ENCODE data around the gene ARPC5. TPM values are rescaled to one million over a fixed set of nuclear protein-coding genes. Genes with fewer than 3 reads are reported as not detected.
A peak's percentile ranks its signal among the peaks of the same experiment; 100 is the strongest.
"Not testable (repeated sequence)": the region's sequence is repeated elsewhere in the genome, so short reads cannot be mapped to it uniquely, and the experiment has no call there.

ARPC5 gene
- total RNA-seq, 1 donor from 2014 or later: 142 TPM

DNA sequence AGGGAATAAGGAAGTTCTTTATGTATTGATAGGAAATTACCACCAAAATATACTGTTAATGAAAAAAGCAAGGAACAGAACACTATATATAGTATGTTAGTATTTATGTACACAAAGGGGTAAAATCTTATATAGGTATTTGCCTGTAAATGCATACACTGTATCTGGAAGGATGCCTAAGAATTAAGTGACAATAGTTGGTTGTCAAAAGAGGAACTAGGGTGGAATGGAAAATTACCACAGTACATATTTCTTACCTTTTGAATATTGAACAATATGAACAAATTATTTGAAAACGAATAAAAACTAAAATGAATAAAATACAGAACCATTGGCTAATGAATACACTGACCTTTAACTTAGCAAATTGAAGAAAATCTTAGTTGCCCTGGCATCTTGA is 13.6 kb downstream of the ARPC5 start:
- intact Hi-C loops (cut with DNase I): no loop called here
- ATAC-seq (no peak), DNase-seq (ENCODE audit: low spot score) (no peak)

- intact Hi-C loops (cut with DNase I): no loop called here
- ATAC-seq: no peak
Measured at GRCh38 chr1:183620311-183620710, 15.3 kb downstream of the ARPC5 start.

DNA sequence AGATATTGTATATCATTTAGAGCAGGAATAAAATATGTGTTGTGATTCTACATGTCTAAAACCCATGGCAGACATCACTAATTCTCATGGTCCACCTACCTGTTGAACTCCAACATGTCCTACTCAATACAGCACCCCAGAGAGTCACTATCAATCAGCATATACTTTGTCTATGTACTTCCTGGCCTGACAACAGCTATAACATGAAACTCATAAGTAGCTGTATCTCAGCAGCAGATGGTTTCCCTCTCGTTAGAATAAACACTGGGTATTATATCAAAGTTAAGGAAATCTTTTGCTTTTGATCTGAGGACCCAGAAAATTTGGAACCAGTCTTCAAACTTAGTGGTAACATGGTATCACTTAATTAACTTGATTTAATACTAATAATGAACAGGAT is 15.8 kb downstream of the ARPC5 start:
- DNase-seq (ENCODE audit: low spot score) (no peak), ATAC-seq (no peak)
- intact Hi-C loops (cut with DNase I): no loop called here

More at GRCh38 chr1:183620311-183620710, 15.3 kb downstream of the ARPC5 start:
- DNase-seq (ENCODE audit: low spot score): no peak

DNA sequence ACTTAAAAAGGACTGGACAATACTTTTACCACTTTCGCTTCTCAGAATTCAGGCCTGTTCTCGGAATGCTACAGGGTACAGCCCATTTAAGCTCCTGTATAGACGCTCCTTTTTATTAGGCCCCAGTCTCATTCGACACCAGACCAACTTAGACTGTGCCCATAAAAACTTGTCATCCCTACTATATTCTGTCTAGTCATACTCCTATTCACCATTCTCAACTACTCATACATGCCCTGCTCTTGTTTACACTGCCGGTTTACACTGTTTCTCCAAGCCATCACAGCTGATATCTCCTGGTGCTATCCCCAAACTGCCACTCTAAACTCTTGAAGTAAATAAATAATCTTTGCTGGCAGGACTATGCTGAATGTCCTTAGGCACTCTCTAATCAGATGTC is 17.4 kb downstream of the ARPC5 start:
- ATAC-seq; intact Hi-C loops (cut with DNase I); DNase-seq (ENCODE audit: low spot score): not testable (repeated sequence)

- DNase-seq (ENCODE audit: low spot score); ATAC-seq; intact Hi-C loops (cut with DNase I): not testable (repeated sequence)
Measured at GRCh38 chr1:183612975-183613374, 22.6 kb downstream of the ARPC5 start.

DNA sequence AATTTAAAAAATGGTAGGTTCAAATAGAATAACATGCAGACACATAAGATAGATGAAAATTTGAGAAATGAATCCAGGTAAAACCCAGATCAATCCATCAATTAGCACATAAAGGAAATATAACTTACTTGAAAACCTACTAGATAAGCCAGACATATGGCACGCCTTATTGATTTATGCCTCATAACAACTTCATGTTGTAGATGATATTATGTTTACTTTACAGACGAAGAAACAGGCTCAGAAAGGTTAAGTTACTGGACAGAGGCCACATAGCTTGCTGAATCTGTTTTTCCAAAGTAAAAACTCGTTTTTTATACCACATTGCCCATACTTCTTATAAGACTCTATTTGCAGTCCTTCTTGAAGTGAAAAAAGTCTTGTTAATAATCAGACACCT is 23.2 kb downstream of the ARPC5 start:
- DNase-seq (ENCODE audit: low spot score): no peak
- intact Hi-C loops (cut with DNase I): no loop called here
- no peak for ATAC-seq

- DNase-seq (ENCODE audit: low spot score) (no peak), ATAC-seq (no peak)
- intact Hi-C loops (cut with DNase I): no loop called here
Measured at GRCh38 chr1:183611021-183611420, 24.6 kb downstream of the ARPC5 start.

- ATAC-seq (peak; percentile 61), DNase-seq (ENCODE audit: low spot score) (no peak)
- intact Hi-C loops (cut with DNase I): no loop called here
Measured at GRCh38 chr1:183609759-183610452, 25.7 kb downstream of the ARPC5 start.

- DNase-seq (ENCODE audit: low spot score): peak; percentile 78
- intact Hi-C loops (cut with DNase I): no loop called here
Measured at GRCh38 chr1:183609313-183609712, 26.3 kb downstream of the ARPC5 start.

GRCh38 chr1:183607322-183607980 is 28.1 kb downstream of the ARPC5 start:
- intact Hi-C loops (cut with DNase I): no loop called here
- ATAC-seq: no peak
- no peak for DNase-seq (ENCODE audit: low spot score)

More at GRCh38 chr1:183609313-183609712, 26.3 kb downstream of the ARPC5 start:
- ATAC-seq: peak; percentile 96

DNA sequence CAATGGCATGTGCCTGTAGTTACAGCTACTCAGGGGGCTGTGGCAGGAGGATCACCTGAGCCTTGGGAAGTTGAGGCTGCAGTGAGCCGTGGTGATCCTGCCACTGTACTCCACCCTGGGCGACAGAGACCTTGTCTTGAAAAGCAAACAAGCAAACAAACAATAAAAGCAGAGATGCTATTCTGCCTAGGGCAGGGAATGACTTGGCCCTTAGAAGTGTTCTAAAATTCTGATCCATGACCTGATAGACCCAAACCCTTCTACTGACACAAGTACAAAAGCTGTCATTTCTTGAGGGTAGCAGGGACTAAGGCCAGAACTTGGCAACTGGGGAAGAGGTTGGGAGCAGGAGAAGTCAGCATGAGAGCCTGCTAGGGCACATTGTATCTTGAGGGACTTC is 29.7 kb downstream of the ARPC5 start:
- intact Hi-C loops (cut with DNase I): no loop called here
- DNase-seq (ENCODE audit: low spot score) (no peak), ATAC-seq (no peak)

- intact Hi-C loops (cut with DNase I): no loop called here
- no peak for DNase-seq (ENCODE audit: low spot score)
- no peak for ATAC-seq
Measured at GRCh38 chr1:183604815-183605214, 30.8 kb downstream of the ARPC5 start.

DNA sequence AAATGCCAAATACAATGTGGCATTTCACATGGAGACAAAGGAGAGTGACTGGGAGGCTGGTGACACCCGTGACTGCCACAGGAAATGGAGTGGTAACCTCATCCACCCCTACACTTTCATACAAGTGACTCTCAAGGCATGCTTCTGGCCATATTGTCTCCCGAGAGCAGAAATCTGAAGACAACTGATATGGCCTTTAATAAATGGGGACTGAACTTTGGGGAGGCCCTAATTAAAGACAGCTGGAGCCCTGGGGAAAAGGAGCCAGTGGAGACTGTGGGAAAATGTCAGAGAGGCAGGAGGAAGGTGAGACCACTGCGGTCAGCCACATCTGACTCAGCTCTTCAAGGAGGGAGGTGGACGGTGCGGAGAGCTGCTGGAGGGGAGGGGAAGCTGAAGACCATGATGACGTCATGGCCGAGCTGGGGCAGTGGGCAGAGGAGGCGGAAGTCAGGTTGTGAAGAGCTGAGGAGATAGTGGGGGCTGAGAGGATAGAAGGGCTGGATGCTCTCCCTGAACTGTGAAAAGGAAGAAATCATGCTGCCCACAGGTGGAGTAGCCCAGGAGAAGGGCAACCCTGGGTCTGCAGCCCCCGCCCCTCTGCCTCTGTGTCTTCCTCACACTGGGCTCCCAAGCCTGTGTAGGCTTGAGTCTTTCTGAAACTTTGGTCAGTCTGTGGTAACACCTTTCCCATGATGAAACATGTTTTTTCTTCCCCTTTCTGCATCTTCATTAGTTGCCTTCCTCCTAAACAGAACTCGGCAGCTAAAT is 31.4 kb downstream of the ARPC5 start:
- DNase-seq (ENCODE audit: low spot score): no peak
- no peak for ATAC-seq
- intact Hi-C loops (cut with DNase I): no loop called here

DNA sequence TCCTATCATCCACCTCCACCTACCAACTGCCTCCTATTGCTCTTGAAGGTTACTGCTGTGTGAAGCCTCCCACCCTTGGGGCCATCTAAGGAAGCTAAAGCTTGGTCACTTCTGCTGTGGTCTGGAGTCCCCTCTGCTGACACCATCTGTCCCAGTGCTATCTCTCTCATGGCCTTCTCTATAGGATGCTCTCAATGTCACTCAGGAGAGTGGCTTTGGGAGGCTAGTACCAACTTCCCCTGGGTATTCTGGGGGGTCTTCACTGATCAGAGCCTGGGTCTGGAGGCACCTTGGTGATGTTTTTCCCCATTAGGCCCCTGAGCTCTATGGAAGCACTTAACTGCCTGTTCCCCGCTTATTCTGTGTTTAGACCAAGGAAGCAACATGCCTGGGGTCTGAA is 33.1 kb downstream of the ARPC5 start:
- ATAC-seq (no peak), DNase-seq (ENCODE audit: low spot score) (no peak)
- intact Hi-C loops (cut with DNase I): no loop called here

- DNase-seq (ENCODE audit: low spot score) (no peak), ATAC-seq (no peak)
- intact Hi-C loops (cut with DNase I): no loop called here
Measured at GRCh38 chr1:183600634-183601033, 34.9 kb downstream of the ARPC5 start.

DNA sequence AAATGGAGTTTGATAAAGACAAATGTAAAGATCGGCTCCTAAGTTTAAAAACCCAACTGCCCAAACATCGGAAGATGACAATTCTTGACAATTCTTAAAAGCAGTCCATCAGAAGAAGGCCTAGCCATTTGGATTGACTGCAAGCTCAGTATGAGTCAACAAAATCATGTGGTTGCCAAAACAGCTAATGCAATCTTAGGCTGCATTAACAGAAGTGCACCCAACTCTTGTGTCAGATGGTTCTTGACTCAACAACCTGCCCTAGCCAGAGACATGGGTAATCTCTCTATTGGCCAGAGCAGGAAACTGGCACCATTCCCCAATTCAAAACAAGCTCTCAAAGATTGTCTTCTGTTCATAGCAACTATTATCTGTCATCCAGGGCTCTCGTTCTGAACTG is 35.4 kb downstream of the ARPC5 start:
- ATAC-seq (peak; percentile 84), DNase-seq (ENCODE audit: low spot score) (no peak)
- intact Hi-C loops (cut with DNase I): no loop called here

- no peak for DNase-seq (ENCODE audit: low spot score)
- peak; percentile 57 for ATAC-seq
- intact Hi-C loops (cut with DNase I): no loop called here
Measured at GRCh38 chr1:183598386-183598785, 37.2 kb downstream of the ARPC5 start.

DNA sequence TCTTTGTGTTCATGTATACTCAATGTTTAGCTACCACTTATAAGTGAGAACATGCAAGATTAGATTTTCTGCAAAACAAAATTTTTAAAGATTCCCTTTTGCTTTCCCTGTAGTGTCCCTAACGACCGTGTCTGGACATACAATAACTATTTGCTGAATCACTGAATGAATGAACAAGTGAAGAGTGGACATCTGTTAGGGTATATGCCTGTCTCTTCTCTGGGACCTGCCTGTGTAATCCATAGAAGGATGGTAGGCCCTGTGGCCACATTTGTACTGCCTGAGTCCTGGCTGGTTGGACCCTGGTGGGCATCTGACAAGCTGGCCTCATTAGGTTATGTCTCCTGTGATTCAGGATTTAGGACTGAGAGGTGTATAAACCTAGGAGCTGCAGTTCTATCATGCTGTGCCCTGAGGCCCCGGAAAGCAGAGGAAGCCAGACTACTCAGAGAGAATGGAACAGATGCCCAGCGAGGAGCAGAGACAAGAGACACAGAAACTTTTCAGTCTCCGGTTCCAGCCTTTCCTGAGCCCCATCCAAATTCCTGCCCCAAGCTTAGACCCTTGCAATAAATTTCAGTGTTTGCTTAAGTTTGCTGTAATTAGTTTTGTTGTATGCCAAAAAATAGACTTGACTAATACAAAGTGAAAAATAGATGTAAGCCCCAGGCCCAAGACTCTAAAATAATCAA is 37.8 kb downstream of the ARPC5 start:
- peak; percentile 12 for ATAC-seq
- intact Hi-C loops (cut with DNase I): no loop called here
- no peak for DNase-seq (ENCODE audit: low spot score)

- no peak for DNase-seq (ENCODE audit: low spot score)
- intact Hi-C loops (cut with DNase I): no loop called here
- ATAC-seq: no peak
Measured at GRCh38 chr1:183596500-183596899, 39.1 kb downstream of the ARPC5 start.
